ENCODE data around the gene PDLIM1.

The PDLIM1 gene

GRCh38 chr10:95290461-95291364 is at the start of gene PDLIM1:
Gene PDLIM1 (minus strand): TSS chr10:95291003. CDS start chr10:95290915, 88 bp downstream.
- DNase-seq (ENCODE audit: low read depth), result no peak

GRCh38 chr10:95339863-95340262 is 49.1 kb upstream of the PDLIM1 start:
- DNase-seq (ENCODE audit: low read depth), result no peak

- DNase-seq (ENCODE audit: low read depth), result no peak
Observed at GRCh38 chr10:95337423-95338160, 46.8 kb upstream of the PDLIM1 start.

- DNase-seq (ENCODE audit: low read depth), result no peak
Observed at GRCh38 chr10:95336702-95337101, 45.9 kb upstream of the PDLIM1 start.

GRCh38 chr10:95335933-95336699 is 45.3 kb upstream of the PDLIM1 start:
- DNase-seq (ENCODE audit: low read depth), result no peak

- DNase-seq (ENCODE audit: low read depth), result no peak
Observed at GRCh38 chr10:95334805-95335144, 44.0 kb upstream of the PDLIM1 start.

- DNase-seq (ENCODE audit: low read depth), result peak; percentile 42
Observed at GRCh38 chr10:95333997-95334804, 43.4 kb upstream of the PDLIM1 start.

- DNase-seq (ENCODE audit: low read depth), result no peak
Observed at GRCh38 chr10:95332666-95333249, 42.0 kb upstream of the PDLIM1 start.

GRCh38 chr10:95331596-95332130 is 40.9 kb upstream of the PDLIM1 start:
- DNase-seq (ENCODE audit: low read depth), result no peak

GRCh38 chr10:95330966-95331453 is 40.2 kb upstream of the PDLIM1 start:
- DNase-seq (ENCODE audit: low read depth), result no peak

- no peak for DNase-seq (ENCODE audit: low read depth)
Observed at GRCh38 chr10:95329296-95329695, 38.5 kb upstream of the PDLIM1 start.

GRCh38 chr10:95328013-95328412 is 37.2 kb upstream of the PDLIM1 start:
- no peak for DNase-seq (ENCODE audit: low read depth)

GRCh38 chr10:95327367-95327766 is 36.6 kb upstream of the PDLIM1 start:
- no peak for DNase-seq (ENCODE audit: low read depth)

- no peak for DNase-seq (ENCODE audit: low read depth)
Observed at GRCh38 chr10:95326396-95326795, 35.6 kb upstream of the PDLIM1 start.

- DNase-seq (ENCODE audit: low read depth), result no peak
Observed at GRCh38 chr10:95325863-95326262, 35.1 kb upstream of the PDLIM1 start.

GRCh38 chr10:95324436-95325268 is 33.8 kb upstream of the PDLIM1 start:
- no peak for DNase-seq (ENCODE audit: low read depth)

- no peak for DNase-seq (ENCODE audit: low read depth)
Observed at GRCh38 chr10:95321554-95322301, 30.9 kb upstream of the PDLIM1 start.

- peak; percentile 9 for DNase-seq (ENCODE audit: low read depth)
Observed at GRCh38 chr10:95319239-95319638, 28.4 kb upstream of the PDLIM1 start.

GRCh38 chr10:95315509-95315908 is 24.7 kb upstream of the PDLIM1 start:
- no peak for DNase-seq (ENCODE audit: low read depth)

Data from GM04503 (cell line).